Brain pericyte (primary cell): Measurements from ENCODE around the gene UBAC1.
"Not testable (repeated sequence)": the region's sequence is repeated elsewhere in the genome, so short reads cannot be mapped to it uniquely, and the experiment has no call there.

Experiments used
- DNase-seq: peaks from one replicate; pipeline ENCODE4 v3.0.0-alpha.2; 2012; ENCODE audit warnings: low read depth, low spot score

The UBAC1 gene

GRCh38 chr9:135902655-135903357 is 58.4 kb downstream of the UBAC1 start:
- DNase-seq = no peak

GRCh38 chr9:135901826-135902225 is 59.3 kb downstream of the UBAC1 start:
- no peak for DNase-seq

- DNase-seq = no peak
These were observed 60.0 kb downstream of the UBAC1 start for GRCh38 chr9:135901031-135901758.

- DNase-seq = no peak
These were observed 62.4 kb downstream of the UBAC1 start for GRCh38 chr9:135898634-135899407.

- no peak for DNase-seq
These were observed 64.5 kb downstream of the UBAC1 start for GRCh38 chr9:135896626-135897025.

GRCh38 chr9:135896205-135896604 is 65.0 kb downstream of the UBAC1 start:
- DNase-seq = no peak

- no peak for DNase-seq
These were observed 65.8 kb downstream of the UBAC1 start for GRCh38 chr9:135895202-135895848.

GRCh38 chr9:135893104-135893503 is 68.1 kb downstream of the UBAC1 start:
- DNase-seq = no peak

- not testable (repeated sequence) for DNase-seq
These were observed 68.8 kb downstream of the UBAC1 start for GRCh38 chr9:135892327-135892726.

GRCh38 chr9:135891027-135891631 is 70.0 kb downstream of the UBAC1 start:
- no peak for DNase-seq

- DNase-seq = no peak
These were observed 70.8 kb downstream of the UBAC1 start for GRCh38 chr9:135890190-135891026.

GRCh38 chr9:135889564-135890189 is 71.5 kb downstream of the UBAC1 start:
- no peak for DNase-seq

- no peak for DNase-seq
These were observed 72.3 kb downstream of the UBAC1 start for GRCh38 chr9:135888766-135889394.

GRCh38 chr9:135888126-135888765 is 72.9 kb downstream of the UBAC1 start:
- no peak for DNase-seq

GRCh38 chr9:135887585-135888050 is 73.6 kb downstream of the UBAC1 start:
- DNase-seq = no peak

- no peak for DNase-seq
These were observed 74.1 kb downstream of the UBAC1 start for GRCh38 chr9:135887021-135887507.

- DNase-seq = no peak
These were observed 74.8 kb downstream of the UBAC1 start for GRCh38 chr9:135886147-135886981.
